ENCODE results near the gene PARVG. TPM values are rescaled to one million over a fixed set of nuclear protein-coding genes. Genes with fewer than 3 reads are reported as not detected.

PARVG gene
- total RNA-seq, 4 donors from 2014 or later, result 0.19 to 4.8 (median 2.7) TPM

GRCh38 chr22:44204739-44205515 is 24.2 kb downstream of the PARVG start:
- H3K27me3 ChIP-seq, result peaks cover 0 to 2% (median 0%) of the 10 kb centered on the region in 3 donors
- TF ChIP-seq CTCF (IDR thresholded peaks at IDR 0.05 in 4 of 5, conservative IDR thresholded peaks at IDR 0.05 in 1 of 5) (no peak), POLR2A (IDR thresholded peaks at IDR 0.05) (no peak)
- DNase-seq, result no peak
- no peaks in the 10 kb centered on the region for H3K4me1 ChIP-seq
- ATAC-seq, result no peak
- intact Hi-C loops (cut with DNase I; ENCODE audit: low total_unique reads), result no loop called here
- no peak overlapping the region for H3K4me3 ChIP-seq
- in situ Hi-C loops (cut with MboI; ENCODE audit: low sequenced_read_pairs in 4 of 4), result no loop called here
- H3K9me3 ChIP-seq, result no peaks in the 10 kb centered on the region
- H3K27ac ChIP-seq, result no peak overlapping the region
- no peaks in the 10 kb centered on the region for H3K36me3 ChIP-seq

GRCh38 chr22:44205516-44206329 is 25.0 kb downstream of the PARVG start:
- intact Hi-C loops (cut with DNase I; ENCODE audit: low total_unique reads), result no loop called here
- peaks cover 0 to 2% (median 0%) of the 10 kb centered on the region in 3 donors for H3K27me3 ChIP-seq
- ATAC-seq (no peak), DNase-seq (no peak)
- no peak overlapping the region for H3K27ac ChIP-seq
- H3K4me3 ChIP-seq, result no peak overlapping the region
- no peaks in the 10 kb centered on the region for H3K9me3 ChIP-seq
- TF ChIP-seq CTCF (IDR thresholded peaks at IDR 0.05 in 4 of 5, conservative IDR thresholded peaks at IDR 0.05 in 1 of 5) (no peak), POLR2A (IDR thresholded peaks at IDR 0.05) (no peak)
- in situ Hi-C loops (cut with MboI; ENCODE audit: low sequenced_read_pairs in 4 of 4), result no loop called here
- no peaks in the 10 kb centered on the region for H3K4me1 ChIP-seq
- H3K36me3 ChIP-seq, result no peaks in the 10 kb centered on the region

GRCh38 chr22:44206330-44206645 is 25.6 kb downstream of the PARVG start:
- DNase-seq, result no peak
- in situ Hi-C loops (cut with MboI; ENCODE audit: low sequenced_read_pairs in 4 of 4), result no loop called here
- intact Hi-C loops (cut with DNase I; ENCODE audit: low total_unique reads), result no loop called here
- Histone ChIP-seq H3K36me3 (no peaks in the 10 kb centered on the region), H3K4me1 (no peaks in the 10 kb centered on the region), H3K9me3 (no peaks in the 10 kb centered on the region), H3K27ac (no peak overlapping the region), H3K27me3 (no peaks in the 10 kb centered on the region), H3K4me3 (no peak overlapping the region)
- TF ChIP-seq POLR2A (IDR thresholded peaks at IDR 0.05) (no peak), CTCF (IDR thresholded peaks at IDR 0.05 in 4 of 5, conservative IDR thresholded peaks at IDR 0.05 in 1 of 5) (no peak)
- ATAC-seq, result no peak

GRCh38 chr22:44206696-44207095 is 26.0 kb downstream of the PARVG start:
- Histone ChIP-seq H3K4me3 (no peak overlapping the region), H3K9me3 (no peaks in the 10 kb centered on the region), H3K27me3 (no peaks in the 10 kb centered on the region), H3K36me3 (no peaks in the 10 kb centered on the region), H3K4me1 (no peaks in the 10 kb centered on the region), H3K27ac (no peak overlapping the region)
- DNase-seq (no peak), ATAC-seq (no peak)
- TF ChIP-seq CTCF (IDR thresholded peaks at IDR 0.05 in 4 of 5, conservative IDR thresholded peaks at IDR 0.05 in 1 of 5) (no peak), POLR2A (IDR thresholded peaks at IDR 0.05) (no peak)
- in situ Hi-C loops (cut with MboI; ENCODE audit: low sequenced_read_pairs in 4 of 4) (no loop called here), intact Hi-C loops (cut with DNase I; ENCODE audit: low total_unique reads) (no loop called here)

Measured in gastrocnemius medialis (tissue), 4 donors.